ENCODE measurements around the gene DAAM2.

DAAM2 gene

DNA sequence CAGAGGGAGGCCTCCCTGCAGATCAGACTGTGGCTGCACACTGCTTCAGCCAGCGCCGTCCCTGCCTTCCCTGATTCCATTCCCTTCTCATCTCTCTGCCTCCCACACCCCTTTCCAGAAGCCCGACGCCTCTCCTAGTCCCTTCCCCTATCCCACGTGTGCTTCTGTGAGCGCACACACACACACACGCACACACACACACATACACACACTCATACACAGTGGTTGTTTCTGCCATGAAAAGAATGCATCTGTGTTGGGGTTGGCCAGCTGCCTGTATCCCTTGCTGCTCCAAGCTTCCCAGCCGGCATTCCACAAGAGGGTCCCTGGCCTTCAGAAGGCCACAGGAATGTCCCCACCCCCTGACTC lies 90.3 kb downstream of the DAAM2 start:
- no peak for FAIRE-seq

DNA sequence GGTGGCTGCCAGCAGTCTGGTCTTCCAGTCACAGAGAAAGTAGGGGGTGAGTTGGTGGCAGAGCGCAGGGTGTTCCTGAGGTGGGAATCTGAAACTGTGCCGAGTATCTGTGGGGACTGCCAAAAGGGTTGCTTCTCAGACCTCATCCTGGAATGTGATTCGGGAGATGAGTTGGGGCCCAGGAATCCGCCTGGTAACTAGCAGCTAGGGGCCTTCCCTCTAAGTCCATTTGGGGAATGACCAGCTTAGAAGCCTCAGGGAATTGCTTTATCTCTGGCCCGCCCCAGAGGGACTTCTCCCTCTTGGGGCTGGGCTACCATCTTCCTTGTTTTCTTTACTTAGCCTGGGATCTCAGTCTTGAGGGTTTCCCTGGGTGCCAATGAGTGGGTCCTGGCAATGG lies 92.5 kb downstream of the DAAM2 start:
- TF ChIP-seq POLR2A (IDR thresholded peaks at IDR 0.05; ENCODE audit: low read depth, low read length) = no peak
- no peak for DNase-seq (ENCODE audit: insufficient read length, low spot score)
- no peak for FAIRE-seq

More for the DNA sequence above, 90.3 kb downstream of the DAAM2 start:
- no peak for DNase-seq (ENCODE audit: insufficient read length, low spot score)
- TF ChIP-seq POLR2A (IDR thresholded peaks at IDR 0.05; ENCODE audit: low read depth, low read length) = no peak

DNA sequence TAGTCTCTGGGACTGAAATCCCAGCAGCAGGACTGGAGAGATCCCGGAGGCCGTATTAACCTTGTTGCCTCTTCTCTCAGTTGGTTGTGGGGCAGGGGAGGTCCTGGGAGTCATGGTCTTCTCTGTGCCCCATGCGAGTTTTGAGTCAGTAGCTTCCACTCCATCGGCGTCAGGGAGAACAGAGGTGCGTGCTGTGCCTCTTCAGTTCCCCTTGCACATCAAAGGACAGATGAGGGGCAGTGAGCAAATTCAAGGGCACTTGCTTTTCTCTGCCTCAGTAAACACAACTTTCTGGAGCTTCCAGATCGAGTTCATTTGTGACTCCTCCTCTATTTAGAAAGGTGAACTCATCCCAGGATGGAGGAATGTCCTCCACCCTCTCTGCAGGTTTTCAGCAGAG lies 93.5 kb downstream of the DAAM2 start:
- no peak for TF ChIP-seq POLR2A (IDR thresholded peaks at IDR 0.05; ENCODE audit: low read depth, low read length)
- FAIRE-seq = no peak
- DNase-seq (ENCODE audit: insufficient read length, low spot score) = no peak

DNA sequence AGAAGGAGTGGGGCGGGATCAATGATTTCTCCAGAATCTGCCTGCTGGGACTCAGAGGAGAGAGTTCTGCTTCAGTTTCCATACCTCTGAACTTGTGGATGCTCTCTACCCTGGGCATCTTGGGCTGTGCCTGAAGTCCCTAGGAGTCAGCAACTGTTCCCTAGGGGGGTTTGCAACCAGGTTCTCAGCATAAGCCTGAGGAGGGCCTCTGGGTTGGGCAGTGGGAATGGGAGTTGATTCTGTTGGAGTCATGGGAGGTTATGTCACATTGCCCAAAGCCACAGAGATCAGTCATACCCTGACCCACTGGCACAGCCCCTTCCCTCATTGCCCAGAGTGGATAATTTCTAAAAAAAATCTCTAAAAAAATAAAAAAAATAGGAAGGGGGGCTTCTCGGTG lies 94.7 kb downstream of the DAAM2 start:
- TF ChIP-seq POLR2A (IDR thresholded peaks at IDR 0.05; ENCODE audit: low read depth, low read length) = no peak
- DNase-seq (ENCODE audit: insufficient read length, low spot score) = no peak
- no peak for FAIRE-seq

DNA sequence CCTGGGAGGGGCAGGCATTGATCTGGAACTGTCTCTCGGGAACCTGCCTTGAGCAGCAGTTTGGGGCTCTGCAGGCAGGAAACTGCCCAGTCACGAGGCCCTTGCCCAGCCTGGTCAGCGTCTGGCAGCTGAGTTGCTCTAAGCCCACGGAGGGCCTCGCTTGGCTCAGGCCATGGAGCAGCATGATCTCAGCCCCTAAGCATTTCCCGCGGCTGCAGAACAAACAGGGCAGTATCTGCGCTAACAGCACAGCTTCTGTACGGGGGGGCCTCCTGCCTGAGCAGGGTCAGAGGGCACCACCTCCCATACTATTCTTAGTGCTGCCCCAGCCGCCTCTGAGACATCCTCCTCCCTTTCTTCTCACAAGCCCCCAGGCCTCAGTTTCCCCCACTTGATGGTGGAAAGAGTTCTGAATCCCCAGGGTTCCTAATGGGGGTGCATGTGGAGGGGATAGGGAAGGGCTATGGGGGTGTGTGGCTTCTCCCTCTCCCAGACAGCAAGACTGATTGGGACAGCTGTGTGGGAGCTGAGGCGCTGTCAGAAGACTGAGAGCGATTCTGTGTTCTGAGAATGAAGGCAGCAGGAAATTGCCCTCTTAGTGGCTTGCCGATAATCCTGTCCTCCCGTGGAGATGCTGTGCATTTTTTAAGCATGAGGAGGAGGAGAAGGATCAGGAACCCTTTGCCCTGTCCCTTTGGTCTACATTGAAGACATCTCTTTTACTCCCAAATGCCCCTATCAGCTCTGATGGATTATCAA lies 95.7 kb downstream of the DAAM2 start:
- peak; percentile 36; the same call in 1 of the 2 replicates for TF ChIP-seq POLR2A (IDR thresholded peaks at IDR 0.05; ENCODE audit: low read depth, low read length)
- peak; percentile 90 for DNase-seq (ENCODE audit: insufficient read length, low spot score)
- peak; percentile 23 for FAIRE-seq

DNA sequence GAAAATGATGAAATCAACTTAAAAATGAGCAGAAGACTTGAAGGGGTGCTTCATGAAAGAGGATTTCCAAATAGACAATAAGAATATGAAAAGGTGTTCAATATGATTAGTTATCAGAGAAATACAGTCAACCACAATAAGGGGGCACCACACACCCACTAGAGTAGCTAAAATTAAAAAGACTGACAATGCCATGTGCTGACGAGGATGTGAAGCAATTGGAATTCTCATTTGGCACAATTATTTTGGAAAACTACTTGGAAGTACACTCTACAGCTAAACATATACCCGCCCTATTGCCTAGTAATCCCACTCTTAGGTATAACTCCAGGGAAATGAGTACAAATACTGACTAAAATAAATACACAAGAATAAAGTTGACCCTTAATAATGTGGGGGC lies 97.1 kb downstream of the DAAM2 start:
- DNase-seq (ENCODE audit: insufficient read length, low spot score) (no peak), FAIRE-seq (no peak)
- TF ChIP-seq POLR2A (IDR thresholded peaks at IDR 0.05; ENCODE audit: low read depth, low read length) = no peak

DNA sequence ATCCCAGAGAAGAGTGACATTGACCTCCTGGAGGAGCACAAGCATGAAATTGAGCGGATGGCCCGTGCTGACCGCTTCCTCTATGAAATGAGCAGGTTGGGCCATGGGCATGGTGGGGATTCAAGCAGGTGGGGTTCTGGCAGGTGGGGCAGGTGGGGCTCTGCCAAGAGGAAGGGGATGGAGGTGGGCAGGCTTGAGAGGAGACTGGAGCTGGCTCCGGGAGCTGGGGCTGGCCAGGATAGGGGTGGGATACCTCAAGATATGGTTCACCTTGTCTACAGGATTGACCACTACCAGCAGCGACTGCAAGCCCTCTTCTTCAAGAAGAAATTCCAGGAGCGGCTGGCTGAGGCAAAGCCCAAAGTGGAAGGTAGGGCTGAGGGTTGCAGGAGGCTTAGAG lies 99.2 kb downstream of the DAAM2 start:
- DNase-seq (ENCODE audit: insufficient read length, low spot score) (no peak), FAIRE-seq (no peak)
- TF ChIP-seq POLR2A (IDR thresholded peaks at IDR 0.05; ENCODE audit: low read depth, low read length) = no peak

DNA sequence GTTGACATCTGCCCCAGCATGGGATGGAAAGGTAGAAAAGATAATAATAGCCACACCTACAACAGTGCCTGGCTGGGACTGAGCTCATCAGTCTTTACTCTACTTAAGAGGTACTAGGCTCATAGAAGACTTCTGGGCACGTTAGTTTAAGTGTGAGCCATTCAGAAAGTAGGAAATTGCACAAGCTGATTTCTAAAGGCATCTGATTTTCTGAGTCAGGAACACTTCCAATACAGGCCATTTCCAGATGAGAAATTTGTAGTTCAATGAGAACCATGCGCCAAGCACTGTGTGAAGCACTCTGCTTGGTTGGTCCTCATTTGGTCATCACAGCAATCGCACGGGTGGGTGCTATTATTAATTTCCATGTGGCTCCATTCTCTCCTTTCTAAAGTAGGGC lies 99.8 kb downstream of the DAAM2 start:
- TF ChIP-seq POLR2A (IDR thresholded peaks at IDR 0.05; ENCODE audit: low read depth, low read length) = no peak
- DNase-seq (ENCODE audit: insufficient read length, low spot score) = no peak
- no peak for FAIRE-seq

DNA sequence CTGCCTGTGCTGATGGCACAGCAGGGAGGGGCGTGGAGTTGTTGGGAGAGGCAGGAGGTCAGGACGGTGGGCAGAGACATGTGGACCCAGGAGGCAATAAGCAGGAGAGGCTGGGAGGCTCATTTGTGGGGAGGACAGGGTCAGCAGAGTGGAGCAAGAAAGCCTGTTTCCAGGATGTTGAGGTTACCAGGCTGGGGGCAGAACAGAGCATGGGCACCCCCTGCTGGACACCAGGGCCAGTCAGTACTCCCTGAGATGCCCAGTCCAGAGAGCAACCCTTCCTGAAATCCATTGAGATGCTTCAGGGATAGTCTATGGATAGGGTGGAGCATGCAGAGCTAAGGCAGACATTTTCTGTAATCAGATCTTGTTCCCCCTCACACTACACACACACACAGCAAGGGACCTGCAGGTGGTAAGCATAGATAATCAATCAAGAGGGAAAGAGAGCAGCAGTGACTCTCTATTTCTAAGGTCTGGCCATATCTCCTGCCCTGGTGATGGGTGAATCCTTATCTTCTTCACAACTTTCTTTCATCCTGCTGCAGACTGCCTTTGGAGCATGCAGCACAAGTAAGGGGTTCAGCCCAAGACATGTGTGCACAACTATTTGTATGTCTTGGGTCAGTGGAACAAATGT lies 100.4 kb downstream of the DAAM2 start:
- DNase-seq (ENCODE audit: insufficient read length, low spot score) (peak; percentile 63), FAIRE-seq (peak; percentile 43)
- no peak for TF ChIP-seq POLR2A (IDR thresholded peaks at IDR 0.05; ENCODE audit: low read depth, low read length)

DNA sequence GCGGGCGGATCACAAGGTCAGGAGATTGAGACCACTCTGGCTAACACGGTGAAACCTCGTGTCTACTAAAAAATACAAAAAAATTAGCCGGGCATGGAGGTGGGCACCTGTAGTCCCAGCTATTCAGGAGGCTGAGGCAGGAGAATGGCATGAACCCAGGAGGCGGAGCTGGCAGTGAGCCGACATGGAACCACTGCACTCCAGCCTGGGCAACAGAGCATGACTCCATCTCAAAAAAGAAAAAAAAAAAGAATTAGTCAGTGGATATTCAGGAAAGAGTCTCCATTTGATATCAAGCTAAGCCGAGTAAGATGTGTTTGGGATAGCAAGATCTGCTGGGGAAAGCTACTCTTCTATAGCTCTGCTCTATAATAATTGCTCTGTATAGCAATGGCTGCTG lies 101.1 kb downstream of the DAAM2 start:
- DNase-seq (ENCODE audit: insufficient read length, low spot score) (no peak), FAIRE-seq (no peak)
- TF ChIP-seq POLR2A (IDR thresholded peaks at IDR 0.05; ENCODE audit: low read depth, low read length) = no peak

DNA sequence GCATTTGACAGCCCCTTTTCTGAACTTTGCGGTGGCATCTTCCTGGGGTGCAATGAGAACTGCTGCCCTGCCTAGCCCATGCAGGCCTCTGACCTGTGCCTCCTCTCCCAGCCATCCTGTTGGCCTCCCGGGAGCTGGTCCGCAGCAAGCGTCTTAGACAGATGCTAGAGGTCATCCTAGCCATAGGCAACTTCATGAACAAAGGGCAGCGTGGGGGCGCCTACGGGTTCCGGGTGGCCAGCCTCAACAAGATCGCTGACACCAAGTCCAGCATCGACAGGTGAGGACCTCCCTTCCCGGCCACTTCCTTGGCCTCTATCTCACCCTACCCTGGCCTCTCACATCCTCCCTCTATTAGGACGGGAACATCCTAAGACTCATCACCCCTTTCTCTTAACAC lies 104.5 kb downstream of the DAAM2 start:
- no peak for FAIRE-seq

DNA sequence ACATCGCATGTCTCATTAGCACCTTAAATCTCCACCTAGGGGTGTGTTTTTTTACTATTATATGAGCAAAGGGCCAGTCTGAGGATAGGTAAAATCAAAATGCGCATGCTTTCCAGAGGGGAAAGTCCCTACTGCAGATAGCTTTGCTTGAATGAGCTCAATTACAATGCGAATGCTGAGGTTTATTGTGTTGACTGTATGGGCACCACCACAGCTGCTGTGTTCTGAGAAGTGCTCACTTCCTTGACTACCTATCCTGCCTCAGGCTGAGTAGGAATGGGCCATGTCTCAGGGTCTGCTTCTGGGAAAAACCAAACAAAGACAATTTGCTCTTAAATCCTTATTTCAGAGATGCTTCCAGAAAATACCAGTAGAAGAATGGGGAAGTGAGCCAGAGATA lies 105.5 kb downstream of the DAAM2 start:
- no peak for DNase-seq (ENCODE audit: insufficient read length, low spot score)
- TF ChIP-seq POLR2A (IDR thresholded peaks at IDR 0.05; ENCODE audit: low read depth, low read length) = no peak

More for the DNA sequence above, 104.5 kb downstream of the DAAM2 start:
- TF ChIP-seq POLR2A (IDR thresholded peaks at IDR 0.05; ENCODE audit: low read depth, low read length) = no peak
- no peak for DNase-seq (ENCODE audit: insufficient read length, low spot score)

DNA sequence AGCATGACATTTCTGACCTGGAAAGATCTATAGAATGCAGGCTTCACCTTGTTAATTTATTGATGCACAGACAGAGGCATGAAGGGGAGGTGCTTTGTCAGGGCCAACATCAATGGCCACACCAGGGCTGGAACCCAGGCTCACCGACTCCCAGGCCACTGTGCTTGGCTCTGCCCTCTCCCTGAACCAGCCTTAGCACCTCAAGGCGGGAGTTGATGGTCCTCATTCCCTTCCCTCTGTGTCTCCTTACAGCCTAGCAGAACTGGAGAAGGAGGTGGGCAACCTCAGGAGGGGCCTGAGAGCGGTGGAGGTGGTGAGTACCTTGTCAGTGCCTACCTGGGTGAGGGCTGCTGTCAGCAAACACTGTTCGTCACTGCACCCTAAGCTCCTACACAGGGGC lies 106.4 kb downstream of the DAAM2 start:
- FAIRE-seq = no peak
- TF ChIP-seq POLR2A (IDR thresholded peaks at IDR 0.05; ENCODE audit: low read depth, low read length) = no peak
- DNase-seq (ENCODE audit: insufficient read length, low spot score) = no peak

More for the DNA sequence above, 105.5 kb downstream of the DAAM2 start:
- no peak for FAIRE-seq

DNA sequence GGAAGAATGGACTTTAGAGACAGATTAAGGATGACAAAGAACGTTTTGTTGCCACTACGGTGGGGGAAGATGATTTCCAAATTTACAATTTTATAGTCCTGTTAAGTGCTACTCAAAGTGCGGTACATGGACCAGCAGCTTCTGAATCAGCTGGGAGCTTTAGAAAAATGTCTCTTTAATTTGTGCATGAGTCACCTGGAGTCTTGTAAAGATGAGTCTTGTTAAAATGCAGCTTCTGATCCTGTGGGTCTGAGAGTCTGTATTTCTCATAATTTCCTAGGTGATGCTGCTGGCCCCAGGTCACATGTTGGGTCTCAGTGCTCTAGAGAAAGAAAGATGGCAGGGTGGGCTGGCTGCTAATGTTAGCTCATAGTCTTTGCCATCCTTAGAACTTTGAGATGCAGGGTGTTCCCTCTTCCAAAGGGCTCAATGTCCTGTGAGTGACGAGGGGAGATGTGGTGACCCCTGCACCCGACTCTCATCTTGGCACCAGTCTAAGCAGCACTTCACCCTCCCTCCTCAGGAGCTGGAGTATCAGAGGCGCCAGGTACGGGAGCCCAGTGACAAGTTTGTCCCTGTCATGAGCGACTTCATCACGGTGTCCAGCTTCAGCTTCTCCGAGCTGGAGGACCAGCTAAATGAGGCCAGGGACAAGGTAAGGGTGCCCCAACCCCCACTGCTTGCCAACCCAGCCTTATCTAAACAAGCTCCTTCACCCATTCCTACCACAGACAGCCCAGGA lies 107.5 kb downstream of the DAAM2 start:
- FAIRE-seq (no peak), DNase-seq (ENCODE audit: insufficient read length, low spot score) (no peak)
- TF ChIP-seq POLR2A (IDR thresholded peaks at IDR 0.05; ENCODE audit: low read depth, low read length) = no peak
